Measurements from ENCODE around the gene TLCD1. TPM values are rescaled to one million over a fixed set of nuclear protein-coding genes. Genes with fewer than 3 reads are reported as not detected.

The TLCD1 gene
- total RNA-seq, 3 donors from 2014 or later, result 20.8 to 28.5 (median 23.8) TPM

- H3K9me3 Mint-ChIP-seq, result no peaks in the 10 kb centered on the region
- H3K4me3 Mint-ChIP-seq, result no peak overlapping the region
- H3K27me3 Mint-ChIP-seq (ENCODE audit: low read depth), result no peaks in the 10 kb centered on the region
- H3K36me3 Mint-ChIP-seq (ENCODE audit: insufficient read depth), result peaks cover 44% of the 10 kb centered on the region
- ATAC-seq (no peak), DNase-seq (no peak)
- H3K4me1 Mint-ChIP-seq (ENCODE audit: low read depth), result no peaks in the 10 kb centered on the region
Observed at GRCh38 chr17:28675980-28676379, 50.1 kb downstream of the TLCD1 start.

- no peaks in the 10 kb centered on the region for H3K9me3 Mint-ChIP-seq
- H3K4me3 Mint-ChIP-seq, result no peak overlapping the region
- ATAC-seq (no peak), DNase-seq (no peak)
- H3K36me3 Mint-ChIP-seq (ENCODE audit: insufficient read depth), result peaks cover 45% of the 10 kb centered on the region
- H3K27me3 Mint-ChIP-seq (ENCODE audit: low read depth), result no peaks in the 10 kb centered on the region
- H3K4me1 Mint-ChIP-seq (ENCODE audit: low read depth), result no peaks in the 10 kb centered on the region
Observed at GRCh38 chr17:28675490-28675889, 50.5 kb downstream of the TLCD1 start.

Other genes starting within 250 kb of the TLCD1 start
- not detected for gene FOXN1, start 219.9 kb downstream of the TLCD1 start, total RNA-seq
- 10 to 100 TPM; 21.7 to 26.0 (median 21.8) TPM for gene UNC119, start 173.6 kb downstream of the TLCD1 start, total RNA-seq
- 10 to 100 TPM; 47.0 to 49.9 (median 48.3) TPM for gene PIGS, start 154.7 kb downstream of the TLCD1 start, total RNA-seq
- 10 to 100 TPM; 12.4 to 18.4 (median 16.5) TPM for gene ALDOC, start 149.3 kb downstream of the TLCD1 start, total RNA-seq
- 10 to 100 TPM; 23.8 to 30.4 (median 30.1) TPM for gene SPAG5, start 127.2 kb downstream of the TLCD1 start, total RNA-seq
- gene RSKR, start 112.0 kb downstream of the TLCD1 start, total RNA-seq, result 10 to 100 TPM; 24.6 to 25.3 (median 24.7) TPM
- gene BLTP2, start 81.1 kb downstream of the TLCD1 start, total RNA-seq, result 100 to 1,000 TPM; 167 to 201 (median 183) TPM
- 10 to 100 TPM; 42.8 to 46.6 (median 45.4) TPM for gene SDF2, start 64.3 kb downstream of the TLCD1 start, total RNA-seq
- gene SUPT6H, start 64.0 kb downstream of the TLCD1 start, total RNA-seq, result 100 to 1,000 TPM in 1 of 3 donors, 10 to 100 TPM in 2; 88.5 to 105 (median 98.3) TPM
- gene PROCA1, start 14.3 kb downstream of the TLCD1 start, total RNA-seq, result 1 to 10 TPM in 2 of 3 donors, under 1 TPM in 1; 0.83 to 1.2 (median 1.1) TPM
- gene RAB34, start 8.4 kb downstream of the TLCD1 start, total RNA-seq, result 100 to 1,000 TPM in 1 of 3 donors, 10 to 100 TPM in 2; 11.3 to 100 (median 14.1) TPM
- gene RPL23A, start 6.2 kb downstream of the TLCD1 start, total RNA-seq, result 1,000 to 10,000 TPM; 2,218 to 2,392 (median 2,312) TPM
- 1 to 10 TPM; 5.8 to 7.7 (median 7.6) TPM for gene NEK8, start 2.6 kb upstream of the TLCD1 start, total RNA-seq
- gene TRAF4, start 17.8 kb upstream of the TLCD1 start, total RNA-seq, result 100 to 1,000 TPM; 221 to 247 (median 229) TPM
- gene FAM222B, start 116.6 kb upstream of the TLCD1 start, total RNA-seq, result 10 to 100 TPM; 23.5 to 26.4 (median 24.9) TPM
- gene ERAL1, start 128.8 kb upstream of the TLCD1 start, total RNA-seq, result 10 to 100 TPM; 79.8 to 81.3 (median 80.8) TPM
- 10 to 100 TPM; 48.3 to 62.9 (median 59.3) TPM for gene FLOT2, start 171.5 kb upstream of the TLCD1 start, total RNA-seq
- gene DHRS13, start 176.8 kb upstream of the TLCD1 start, total RNA-seq, result 10 to 100 TPM; 20.7 to 24.5 (median 21.8) TPM
- 10 to 100 TPM; 45.2 to 48.6 (median 47.8) TPM for gene PHF12, start 225.3 kb upstream of the TLCD1 start, total RNA-seq